HFFc6 (cell line): ENCODE measurements around the gene TCERG1L. TPM values are rescaled to one million over a fixed set of nuclear protein-coding genes. Genes with fewer than 3 reads are reported as not detected.

Experiments
- DNase-seq: peaks from one replicate; pipeline ENCODE4 v3.0.0-alpha.2; 2018
- H3K27ac Mint-ChIP-seq: 2 replicates; pipeline ENCODE4 v1.8.0; 2020; ENCODE audit warnings: mild to moderate bottlenecking, mixed read lengths
- H3K27me3 Mint-ChIP-seq: 2 replicates; pipeline ENCODE4 v1.8.0; 2021; ENCODE audit warnings: mild to moderate bottlenecking, moderate library complexity, mixed read lengths; ENCODE audit not compliant: insufficient read depth
- H3K36me3 Mint-ChIP-seq: 2 replicates; pipeline ENCODE4 v1.8.0; 2021; ENCODE audit warnings: low read depth, mixed read lengths
- H3K4me1 Mint-ChIP-seq: 2 replicates; pipeline ENCODE4 v1.8.0; 2020; ENCODE audit warnings: low read depth, mixed read lengths
- H3K4me3 Mint-ChIP-seq: 2 replicates; pipeline ENCODE4 v1.8.0; 2020; ENCODE audit warnings: mild to moderate bottlenecking, moderate library complexity, mixed read lengths
- H3K9me3 Mint-ChIP-seq: 2 replicates; pipeline ENCODE4 v1.8.0; 2020; ENCODE audit warnings: mild to moderate bottlenecking, mixed read lengths
- total RNA-seq, 6 experiments: library from RNA; stranded (reverse); fragmentation: NEBNext Ultra II Directional; extraction: Animal tissue kit (Norgen Biotek cat#: 25700); gene quantifications; 2 replicates in 1 of 6; 3 replicates in 5 of 6; pipeline ENCODE4 v1.2.3, GENCODE V29; 2021
- TF ChIP-seq, protein P1 (sequence below): fragments of 200-600 bp; sonication (generic); IDR thresholded peaks from 2 replicates; pipeline ENCODE4 v1.5.0; 2021; ENCODE audit warnings: antibody characterized with exemption, mild to moderate bottlenecking

Gene TCERG1L
- total RNA-seq, 6 experiments from 2014 or later = 0.09 TPM; not detected in 5

DNA sequence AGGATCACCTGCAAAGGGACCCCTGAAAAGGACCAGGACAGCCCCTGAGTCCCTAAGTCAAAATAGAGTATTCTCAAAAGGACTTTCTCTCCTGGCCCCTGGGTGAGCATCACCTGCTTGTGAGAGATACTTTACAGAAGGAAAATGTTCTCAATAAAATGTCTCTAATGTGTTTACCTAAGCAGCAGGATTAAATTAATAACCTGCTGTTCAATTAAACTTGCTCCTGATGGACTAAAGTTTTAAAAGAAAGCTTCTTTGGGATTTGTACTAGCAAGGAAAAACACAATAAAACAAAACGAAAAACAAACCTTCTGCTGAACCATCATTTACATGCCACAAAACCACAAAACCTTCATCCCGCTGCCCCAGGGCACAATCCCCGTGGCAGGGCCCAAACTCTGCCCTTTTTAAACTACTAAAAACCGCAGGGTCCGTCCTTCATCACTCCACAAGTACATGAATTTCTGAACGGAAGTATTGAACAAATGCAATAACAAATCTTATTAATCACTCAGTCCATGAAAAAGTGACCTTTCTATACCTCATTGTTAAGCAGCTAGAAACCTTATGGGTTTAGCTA, 197.7 kb downstream of the TCERG1L start:
- Mint-ChIP-seq H3K27me3 (peaks cover 4% of the 10 kb centered on the region), H3K4me1 (no peaks in the 10 kb centered on the region), H3K36me3 (peaks cover 6% of the 10 kb centered on the region; the same call in 1 of the 2 replicates), H3K27ac (no peak overlapping the region), H3K4me3 (no peak overlapping the region), H3K9me3 (peaks cover 51% of the 10 kb centered on the region)
- DNase-seq = no peak
- TF ChIP-seq, protein P1, sequence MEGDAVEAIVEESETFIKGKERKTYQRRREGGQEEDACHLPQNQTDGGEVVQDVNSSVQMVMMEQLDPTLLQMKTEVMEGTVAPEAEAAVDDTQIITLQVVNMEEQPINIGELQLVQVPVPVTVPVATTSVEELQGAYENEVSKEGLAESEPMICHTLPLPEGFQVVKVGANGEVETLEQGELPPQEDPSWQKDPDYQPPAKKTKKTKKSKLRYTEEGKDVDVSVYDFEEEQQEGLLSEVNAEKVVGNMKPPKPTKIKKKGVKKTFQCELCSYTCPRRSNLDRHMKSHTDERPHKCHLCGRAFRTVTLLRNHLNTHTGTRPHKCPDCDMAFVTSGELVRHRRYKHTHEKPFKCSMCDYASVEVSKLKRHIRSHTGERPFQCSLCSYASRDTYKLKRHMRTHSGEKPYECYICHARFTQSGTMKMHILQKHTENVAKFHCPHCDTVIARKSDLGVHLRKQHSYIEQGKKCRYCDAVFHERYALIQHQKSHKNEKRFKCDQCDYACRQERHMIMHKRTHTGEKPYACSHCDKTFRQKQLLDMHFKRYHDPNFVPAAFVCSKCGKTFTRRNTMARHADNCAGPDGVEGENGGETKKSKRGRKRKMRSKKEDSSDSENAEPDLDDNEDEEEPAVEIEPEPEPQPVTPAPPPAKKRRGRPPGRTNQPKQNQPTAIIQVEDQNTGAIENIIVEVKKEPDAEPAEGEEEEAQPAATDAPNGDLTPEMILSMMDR = no peak

DNA sequence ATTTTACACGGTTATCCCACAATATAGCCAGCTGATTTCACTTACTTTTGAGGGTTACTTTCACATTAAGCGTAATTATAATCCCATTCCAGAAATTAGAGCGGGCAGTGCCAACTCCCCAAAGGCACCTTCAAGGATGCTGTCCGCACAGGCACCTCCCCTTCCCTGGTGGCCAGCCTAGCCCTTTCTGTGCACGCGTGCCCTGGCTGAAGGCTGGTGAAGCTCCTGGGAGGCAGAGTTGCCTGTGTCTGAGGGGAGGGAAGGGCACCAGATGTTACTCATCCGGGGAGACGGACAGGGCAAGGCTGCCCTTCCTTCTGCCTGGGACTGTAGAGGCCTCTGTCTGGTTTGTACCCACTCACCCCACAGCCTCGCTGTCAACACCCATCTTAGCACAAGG, 198.4 kb downstream of the TCERG1L start:
- Mint-ChIP-seq H3K27ac (no peak overlapping the region), H3K4me1 (no peaks in the 10 kb centered on the region), H3K36me3 (peaks cover 6% of the 10 kb centered on the region; the same call in 1 of the 2 replicates), H3K9me3 (peaks cover 46% of the 10 kb centered on the region), H3K27me3 (peaks cover 4% of the 10 kb centered on the region), H3K4me3 (no peak overlapping the region)
- DNase-seq = no peak
- TF ChIP-seq, protein P1 = no peak

DNA sequence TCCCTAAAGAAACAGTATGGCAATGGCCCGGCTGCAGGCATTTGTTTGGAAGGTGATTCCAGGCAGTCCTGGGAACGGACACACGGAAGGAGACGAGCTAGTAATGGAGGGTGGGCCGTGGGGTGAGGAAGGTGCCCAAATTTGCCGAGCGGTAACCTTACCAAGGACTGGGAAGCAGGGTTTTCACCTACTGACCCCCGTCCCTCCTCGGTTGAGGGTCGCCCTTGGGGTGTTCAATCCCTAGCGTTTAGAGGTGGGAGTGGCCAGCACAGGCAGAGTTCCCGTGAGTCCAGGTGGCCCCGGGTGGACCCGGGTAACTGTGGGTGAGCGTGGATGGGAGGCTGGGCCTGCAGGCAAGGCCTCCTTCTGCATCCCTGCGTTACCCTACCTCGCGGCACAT, 198.8 kb downstream of the TCERG1L start:
- H3K4me1 Mint-ChIP-seq = no peaks in the 10 kb centered on the region
- DNase-seq = no peak
- TF ChIP-seq, protein P1 = no peak
- H3K4me3 Mint-ChIP-seq = no peak overlapping the region
- H3K9me3 Mint-ChIP-seq = peaks cover 46% of the 10 kb centered on the region
- H3K36me3 Mint-ChIP-seq = peaks cover 6% of the 10 kb centered on the region; the same call in 1 of the 2 replicates
- no peak overlapping the region for H3K27ac Mint-ChIP-seq
- H3K27me3 Mint-ChIP-seq = peaks cover 4% of the 10 kb centered on the region

DNA sequence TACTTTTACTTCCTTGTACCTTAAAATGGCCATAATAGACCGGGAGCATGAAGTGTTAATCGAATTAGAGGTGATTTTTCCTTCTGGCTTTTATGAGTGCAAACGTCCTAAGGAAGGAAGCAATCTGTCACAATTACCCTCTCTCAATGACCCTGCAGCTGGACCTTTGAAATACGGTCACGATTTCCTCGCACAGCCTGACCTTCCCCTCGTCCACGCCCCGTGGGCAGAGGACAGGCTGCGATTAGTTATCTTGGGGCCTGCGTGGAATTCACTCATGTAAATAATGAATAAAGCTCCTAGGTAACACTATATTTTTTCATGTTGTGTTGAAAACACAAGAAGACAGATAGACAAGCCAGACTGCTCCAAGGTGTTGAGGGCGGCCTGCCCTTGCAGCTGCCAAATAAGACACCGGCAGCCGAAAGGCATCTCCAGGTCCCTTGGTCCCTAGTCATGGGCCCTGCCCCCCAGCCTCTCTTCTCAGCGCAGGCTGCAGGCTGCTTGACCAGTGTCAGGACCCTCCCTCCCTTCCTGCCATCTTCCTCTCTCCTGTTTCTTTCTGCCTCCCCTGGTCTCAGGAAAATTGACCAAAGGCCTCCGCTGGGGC, 199.9 kb downstream of the TCERG1L start:
- Mint-ChIP-seq H3K4me3 (no peak overlapping the region), H3K27ac (no peak overlapping the region), H3K9me3 (peaks cover 46% of the 10 kb centered on the region), H3K4me1 (no peaks in the 10 kb centered on the region), H3K36me3 (peaks cover 6% of the 10 kb centered on the region; the same call in 1 of the 2 replicates), H3K27me3 (peaks cover 4% of the 10 kb centered on the region)
- TF ChIP-seq, protein P1 = no peak
- no peak for DNase-seq

DNA sequence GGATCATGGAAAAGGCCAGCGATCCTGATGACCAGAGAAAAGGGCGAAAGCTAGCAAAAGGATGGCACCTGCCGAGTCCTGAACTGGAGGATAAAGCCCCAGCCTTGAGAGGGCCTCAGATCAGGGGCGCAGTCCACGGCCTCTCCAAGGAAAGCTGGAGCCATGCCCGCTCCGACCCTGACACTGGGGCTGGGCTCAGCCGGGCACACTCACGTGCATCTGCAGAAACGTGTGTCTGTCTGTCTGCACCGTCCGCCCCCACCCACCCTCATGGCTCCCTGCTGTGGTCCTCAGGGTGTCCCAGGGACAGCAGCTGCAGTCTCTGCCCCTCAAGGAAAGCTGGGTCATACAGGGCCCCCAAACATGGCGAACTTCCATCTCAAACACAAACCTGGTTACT, 200.5 kb downstream of the TCERG1L start:
- Mint-ChIP-seq H3K36me3 (peaks cover 6% of the 10 kb centered on the region; the same call in 1 of the 2 replicates), H3K4me3 (no peak overlapping the region), H3K9me3 (peaks cover 42% of the 10 kb centered on the region), H3K4me1 (no peaks in the 10 kb centered on the region), H3K27me3 (peaks cover 4% of the 10 kb centered on the region), H3K27ac (no peak overlapping the region)
- TF ChIP-seq, protein P1 = no peak
- no peak for DNase-seq
